ENCODE results near the gene BLM.
"Not testable (repeated sequence)": the region's sequence is repeated elsewhere in the genome, so short reads cannot be mapped to it uniquely, and the experiment has no call there.

Gene BLM

GRCh38 chr15:90740545-90740944 lies 23.4 kb downstream of the BLM start:
- DNase-seq = not testable (repeated sequence)

- DNase-seq = no peak
Measured at GRCh38 chr15:90742087-90742486, 24.9 kb downstream of the BLM start.

- DNase-seq = no peak
Measured at GRCh38 chr15:90743407-90743806, 26.3 kb downstream of the BLM start.

GRCh38 chr15:90744759-90745402 lies 27.7 kb downstream of the BLM start:
- DNase-seq = no peak

GRCh38 chr15:90749754-90750153 lies 32.6 kb downstream of the BLM start:
- DNase-seq = no peak

GRCh38 chr15:90750186-90750585 lies 33.0 kb downstream of the BLM start:
- no peak for DNase-seq

- no peak for DNase-seq
Measured at GRCh38 chr15:90751300-90751825, 34.2 kb downstream of the BLM start.

GRCh38 chr15:90756916-90757315 lies 39.8 kb downstream of the BLM start:
- DNase-seq = no peak

GRCh38 chr15:90757461-90757860 lies 40.3 kb downstream of the BLM start:
- DNase-seq = no peak

- no peak for DNase-seq
Measured at GRCh38 chr15:90760661-90761232, 43.6 kb downstream of the BLM start.

GRCh38 chr15:90761629-90762028 lies 44.5 kb downstream of the BLM start:
- DNase-seq = no peak

GRCh38 chr15:90762109-90762508 lies 45.0 kb downstream of the BLM start:
- no peak for DNase-seq

GRCh38 chr15:90763366-90764099 lies 46.4 kb downstream of the BLM start:
- no peak for DNase-seq

GRCh38 chr15:90765531-90765930 lies 48.4 kb downstream of the BLM start:
- no peak for DNase-seq

GRCh38 chr15:90765966-90766365 lies 48.8 kb downstream of the BLM start:
- no peak for DNase-seq

- no peak for DNase-seq
Measured at GRCh38 chr15:90769375-90769774, 52.2 kb downstream of the BLM start.

- DNase-seq = no peak
Measured at GRCh38 chr15:90773485-90773884, 56.3 kb downstream of the BLM start.

- no peak for DNase-seq
Measured at GRCh38 chr15:90774731-90775514, 57.8 kb downstream of the BLM start.

GRCh38 chr15:90780916-90781315 lies 63.8 kb downstream of the BLM start:
- no peak for DNase-seq

- no peak for DNase-seq
Measured at GRCh38 chr15:90782442-90782841, 65.3 kb downstream of the BLM start.

GRCh38 chr15:90787881-90788280 lies 70.7 kb downstream of the BLM start:
- no peak for DNase-seq

GRCh38 chr15:90789462-90789861 lies 72.3 kb downstream of the BLM start:
- DNase-seq = no peak

GRCh38 chr15:90790057-90790456 lies 72.9 kb downstream of the BLM start:
- no peak for DNase-seq

Data from DMS79 (cell line).